ENCODE data around the gene UBE2I.

DNA sequence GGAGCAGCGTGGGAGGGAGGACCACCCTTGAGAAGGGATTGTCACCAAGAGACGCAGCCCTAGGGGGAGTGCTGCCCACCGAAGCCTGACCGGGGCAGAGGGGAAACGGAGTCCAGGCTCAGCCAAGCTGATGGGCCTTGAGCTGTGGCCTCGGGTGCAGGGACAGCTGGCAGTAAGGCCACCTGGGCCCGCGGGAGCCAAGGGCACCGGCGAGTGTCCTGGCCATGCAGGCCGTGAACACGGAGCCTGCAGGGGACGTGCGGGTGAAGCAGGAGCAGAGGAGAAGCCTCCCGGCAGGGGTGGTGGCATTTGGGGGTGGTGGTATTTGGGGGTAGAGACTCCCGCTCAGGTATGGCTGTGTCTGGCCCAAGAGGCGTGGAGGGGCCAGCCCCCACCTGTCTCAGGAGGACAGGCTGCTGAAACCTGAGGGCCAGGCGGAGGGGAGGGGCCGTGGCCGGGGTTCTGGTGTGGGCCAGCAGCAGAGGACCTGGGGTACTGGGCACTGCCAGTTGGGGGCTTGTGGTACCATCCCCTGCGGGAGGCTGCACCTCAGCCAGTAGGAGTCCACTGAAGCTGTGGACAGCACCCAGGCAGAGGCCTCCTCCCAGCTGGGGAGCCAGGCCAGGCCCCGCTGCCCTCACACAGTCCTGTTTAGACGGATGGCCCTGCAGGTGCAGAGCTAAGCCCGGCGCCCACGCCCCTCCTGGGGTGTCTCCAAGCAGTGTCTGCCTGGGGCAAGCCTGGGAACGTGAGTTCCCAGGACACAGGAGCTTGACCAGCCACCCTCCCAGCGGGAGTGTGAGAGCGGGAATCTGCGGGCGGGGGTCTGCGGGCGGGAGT, 46.8 kb downstream of the UBE2I start:
- TF ChIP-seq, protein P1, sequence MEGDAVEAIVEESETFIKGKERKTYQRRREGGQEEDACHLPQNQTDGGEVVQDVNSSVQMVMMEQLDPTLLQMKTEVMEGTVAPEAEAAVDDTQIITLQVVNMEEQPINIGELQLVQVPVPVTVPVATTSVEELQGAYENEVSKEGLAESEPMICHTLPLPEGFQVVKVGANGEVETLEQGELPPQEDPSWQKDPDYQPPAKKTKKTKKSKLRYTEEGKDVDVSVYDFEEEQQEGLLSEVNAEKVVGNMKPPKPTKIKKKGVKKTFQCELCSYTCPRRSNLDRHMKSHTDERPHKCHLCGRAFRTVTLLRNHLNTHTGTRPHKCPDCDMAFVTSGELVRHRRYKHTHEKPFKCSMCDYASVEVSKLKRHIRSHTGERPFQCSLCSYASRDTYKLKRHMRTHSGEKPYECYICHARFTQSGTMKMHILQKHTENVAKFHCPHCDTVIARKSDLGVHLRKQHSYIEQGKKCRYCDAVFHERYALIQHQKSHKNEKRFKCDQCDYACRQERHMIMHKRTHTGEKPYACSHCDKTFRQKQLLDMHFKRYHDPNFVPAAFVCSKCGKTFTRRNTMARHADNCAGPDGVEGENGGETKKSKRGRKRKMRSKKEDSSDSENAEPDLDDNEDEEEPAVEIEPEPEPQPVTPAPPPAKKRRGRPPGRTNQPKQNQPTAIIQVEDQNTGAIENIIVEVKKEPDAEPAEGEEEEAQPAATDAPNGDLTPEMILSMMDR (IDR thresholded peaks at IDR 0.05), result no peak
- TF ChIP-seq POLR2A (IDR thresholded peaks at IDR 0.05) (no peak), POLR2AphosphoS5 (IDR thresholded peaks at IDR 0.05) (no peak)

Data from prostate gland (tissue), 2 donors.